ENCODE data around the gene OR10H1.
"Not testable (repeated sequence)": the region's sequence is repeated elsewhere in the genome, so short reads cannot be mapped to it uniquely, and the experiment has no call there.

The OR10H1 gene

DNA sequence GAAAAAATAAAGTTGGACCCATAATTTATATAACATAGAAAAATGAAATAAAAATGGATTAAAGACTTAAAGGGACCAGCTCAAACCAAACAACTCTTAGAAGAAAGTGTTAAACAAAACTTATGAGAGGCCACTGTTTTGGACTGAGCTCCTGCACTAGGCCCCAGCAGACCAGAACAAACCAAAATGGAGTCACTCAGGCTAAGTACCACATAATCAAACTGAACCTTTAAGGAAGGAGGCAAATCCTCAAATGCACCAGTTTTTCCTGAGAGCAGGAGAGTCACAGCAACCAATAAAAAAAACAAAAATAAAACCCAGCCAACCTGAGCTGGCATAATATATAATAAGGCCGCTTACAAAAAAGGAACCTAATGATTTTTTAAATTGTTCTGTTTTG is 10.3 kb upstream of the OR10H1 start:
- no peak overlapping the region for H3K4me3 ChIP-seq (ENCODE audit: low read length)
- no peak for DNase-seq (ENCODE audit: low read depth)
- TF ChIP-seq, protein P1, sequence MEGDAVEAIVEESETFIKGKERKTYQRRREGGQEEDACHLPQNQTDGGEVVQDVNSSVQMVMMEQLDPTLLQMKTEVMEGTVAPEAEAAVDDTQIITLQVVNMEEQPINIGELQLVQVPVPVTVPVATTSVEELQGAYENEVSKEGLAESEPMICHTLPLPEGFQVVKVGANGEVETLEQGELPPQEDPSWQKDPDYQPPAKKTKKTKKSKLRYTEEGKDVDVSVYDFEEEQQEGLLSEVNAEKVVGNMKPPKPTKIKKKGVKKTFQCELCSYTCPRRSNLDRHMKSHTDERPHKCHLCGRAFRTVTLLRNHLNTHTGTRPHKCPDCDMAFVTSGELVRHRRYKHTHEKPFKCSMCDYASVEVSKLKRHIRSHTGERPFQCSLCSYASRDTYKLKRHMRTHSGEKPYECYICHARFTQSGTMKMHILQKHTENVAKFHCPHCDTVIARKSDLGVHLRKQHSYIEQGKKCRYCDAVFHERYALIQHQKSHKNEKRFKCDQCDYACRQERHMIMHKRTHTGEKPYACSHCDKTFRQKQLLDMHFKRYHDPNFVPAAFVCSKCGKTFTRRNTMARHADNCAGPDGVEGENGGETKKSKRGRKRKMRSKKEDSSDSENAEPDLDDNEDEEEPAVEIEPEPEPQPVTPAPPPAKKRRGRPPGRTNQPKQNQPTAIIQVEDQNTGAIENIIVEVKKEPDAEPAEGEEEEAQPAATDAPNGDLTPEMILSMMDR (conservative IDR thresholded peaks at IDR 0.05; ENCODE audit: low read depth, low read length), result no peak

DNA sequence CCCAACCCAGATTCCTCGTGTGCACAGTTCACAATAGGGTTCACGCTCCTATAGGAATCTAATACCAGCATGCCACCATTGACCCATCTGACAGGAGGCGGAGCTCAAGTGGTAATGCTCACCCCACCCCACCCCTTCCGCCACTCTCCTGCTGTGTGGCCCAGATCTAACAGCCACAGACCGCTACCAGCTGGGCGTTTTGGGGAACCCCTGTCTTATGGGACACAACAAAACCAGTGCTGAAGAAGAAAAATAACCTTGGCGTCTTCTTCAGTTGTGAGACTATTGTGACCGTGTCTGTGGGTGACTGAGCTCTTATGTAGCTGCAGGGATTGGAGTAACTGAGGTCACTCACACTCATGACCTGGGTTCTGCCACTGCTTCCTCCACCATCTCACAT is 5.2 kb upstream of the OR10H1 start:
- TF ChIP-seq, protein P1 (conservative IDR thresholded peaks at IDR 0.05; ENCODE audit: low read depth, low read length), result no peak
- H3K4me3 ChIP-seq (ENCODE audit: low read length), result no peak overlapping the region
- no peak for DNase-seq (ENCODE audit: low read depth)

DNA sequence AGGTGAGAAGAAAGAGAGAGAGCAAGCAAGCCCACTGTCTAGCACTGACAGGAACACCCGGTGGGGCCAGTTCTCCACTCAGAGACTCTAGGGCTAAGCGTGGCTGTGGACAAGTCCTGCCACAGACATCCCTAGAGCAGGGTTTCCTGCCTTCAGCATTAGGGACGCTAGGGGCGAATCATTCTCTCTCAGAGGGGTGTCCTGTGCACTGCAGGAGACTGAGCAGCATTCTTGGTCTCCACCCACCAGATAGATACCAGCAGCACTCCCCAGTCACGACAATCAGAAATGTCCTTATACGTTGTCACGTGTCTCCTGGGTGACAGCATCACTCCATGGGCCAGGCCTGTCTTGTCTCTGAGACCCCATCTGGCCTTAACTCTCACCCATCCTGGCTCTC is 1.5 kb downstream of the OR10H1 start:
- TF ChIP-seq, protein P1 (conservative IDR thresholded peaks at IDR 0.05; ENCODE audit: low read depth, low read length), result no peak
- H3K4me3 ChIP-seq (ENCODE audit: low read length), result no peak overlapping the region
- no peak for DNase-seq (ENCODE audit: low read depth)

DNA sequence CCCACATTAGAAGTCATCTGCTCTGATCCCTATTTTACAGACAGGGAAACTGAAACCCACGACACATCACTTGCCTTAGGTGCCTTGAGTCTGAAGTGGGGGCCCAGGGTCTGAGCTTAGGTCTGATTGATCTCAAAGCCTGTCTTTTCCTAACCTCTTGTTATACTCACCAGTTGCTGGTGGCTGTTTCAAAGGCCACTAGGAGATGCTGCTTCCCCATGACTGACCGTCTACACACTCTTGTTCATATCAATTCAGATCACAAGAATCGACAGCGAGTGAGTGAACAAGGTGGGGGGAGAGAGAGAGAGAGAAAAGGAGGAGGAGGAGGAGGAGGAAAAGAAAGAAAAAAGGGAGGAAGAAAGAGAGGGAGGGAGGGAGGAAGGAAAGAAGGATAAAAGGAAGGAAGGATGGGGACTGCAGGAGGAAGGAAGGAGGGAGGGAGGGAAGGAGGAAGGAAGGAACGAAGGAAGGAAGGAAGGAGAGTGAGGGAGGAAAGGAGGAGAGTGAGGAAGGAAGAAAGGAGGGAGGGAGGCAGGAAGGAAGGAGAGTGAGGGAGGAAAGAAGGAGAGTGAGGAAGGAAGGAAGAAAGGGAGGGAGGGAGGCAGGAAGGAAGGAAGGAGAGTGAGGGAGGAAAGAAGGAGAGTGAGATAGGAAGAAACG is 3.3 kb downstream of the OR10H1 start:
- TF ChIP-seq, protein P1 (conservative IDR thresholded peaks at IDR 0.05; ENCODE audit: low read depth, low read length), result no peak
- no peak overlapping the region for H3K4me3 ChIP-seq (ENCODE audit: low read length)
- DNase-seq (ENCODE audit: low read depth), result no peak

DNA sequence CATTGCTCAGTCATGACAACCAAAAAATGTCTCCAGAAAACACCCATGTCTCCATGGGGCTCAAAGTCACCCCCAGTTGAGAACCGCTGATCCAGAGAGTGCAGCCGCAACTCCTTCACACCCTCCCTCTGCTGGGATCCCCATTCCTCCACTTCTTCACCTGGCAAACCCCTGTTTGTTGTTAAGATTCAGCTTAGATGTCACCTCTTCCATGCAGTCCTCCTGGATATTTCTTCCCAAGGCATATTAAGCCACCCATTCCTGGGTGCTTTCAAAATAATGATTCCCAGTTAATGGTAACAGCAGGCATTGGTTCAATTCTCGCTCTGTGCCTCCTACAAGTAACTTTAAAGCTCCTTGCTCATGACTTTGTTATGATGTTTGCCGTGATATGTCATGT is 4.0 kb downstream of the OR10H1 start:
- DNase-seq (ENCODE audit: low read depth), result no peak
- TF ChIP-seq, protein P1 (conservative IDR thresholded peaks at IDR 0.05; ENCODE audit: low read depth, low read length), result no peak
- no peak overlapping the region for H3K4me3 ChIP-seq (ENCODE audit: low read length)

DNA sequence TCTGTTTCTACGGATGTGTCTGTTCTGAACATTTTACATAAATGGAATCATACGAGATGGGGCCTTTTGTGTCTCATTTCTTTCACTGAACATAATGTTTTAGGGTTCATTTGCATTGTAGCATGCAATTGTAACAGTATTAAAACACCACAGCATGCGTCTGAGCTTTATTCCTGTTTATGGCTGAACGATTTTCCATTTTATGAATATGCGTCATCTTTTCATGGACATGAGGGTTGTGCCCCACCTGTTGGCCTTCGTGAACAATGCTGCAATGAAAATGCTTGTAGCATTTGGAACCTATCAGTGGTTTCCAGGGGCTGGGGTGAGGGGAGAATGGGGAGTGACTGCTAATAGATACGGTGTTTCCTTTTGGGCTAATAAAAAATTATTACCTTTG is 5.1 kb downstream of the OR10H1 start:
- TF ChIP-seq, protein P1 (conservative IDR thresholded peaks at IDR 0.05; ENCODE audit: low read depth, low read length), result no peak
- no peak overlapping the region for H3K4me3 ChIP-seq (ENCODE audit: low read length)
- no peak for DNase-seq (ENCODE audit: low read depth)

DNA sequence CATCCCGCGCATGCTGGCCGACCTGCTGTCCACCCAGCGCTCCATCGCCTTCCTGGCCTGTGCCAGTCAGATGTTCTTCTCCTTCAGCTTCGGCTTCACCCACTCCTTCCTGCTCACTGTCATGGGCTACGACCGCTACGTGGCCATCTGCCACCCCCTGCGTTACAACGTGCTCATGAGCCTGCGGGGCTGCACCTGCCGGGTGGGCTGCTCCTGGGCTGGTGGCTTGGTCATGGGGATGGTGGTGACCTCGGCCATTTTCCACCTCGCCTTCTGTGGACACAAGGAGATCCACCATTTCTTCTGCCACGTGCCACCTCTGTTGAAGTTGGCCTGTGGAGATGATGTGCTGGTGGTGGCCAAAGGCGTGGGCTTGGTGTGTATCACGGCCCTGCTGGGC is 21.2 kb downstream of the OR10H1 start:
- not testable (repeated sequence) for DNase-seq (ENCODE audit: low read depth); H3K4me3 ChIP-seq (ENCODE audit: low read length)
